ENCODE results near the gene SETBP1.

GRCh38 chr18:45050712-45051601 is 370.3 kb downstream of the SETBP1 start:
- no peak for TF ChIP-seq ZNF749 (CRISPR knock-in tag; IDR thresholded peaks at IDR 0.05; ENCODE audit: borderline replicate concordance)
- no peak for TF ChIP-seq SMC3 (IDR thresholded peaks at IDR 0.05; ENCODE audit: low read length)
- TF ChIP-seq JUNB (CRISPR knock-in tag; IDR thresholded peaks at IDR 0.05; ENCODE audit: borderline replicate concordance): no peak
- no peak for TF ChIP-seq POLR2AphosphoS2 (IDR thresholded peaks at IDR 0.05; ENCODE audit: low read depth, low read length)
- TF ChIP-seq ETV5 (CRISPR knock-in tag; IDR thresholded peaks at IDR 0.05; ENCODE audit: borderline replicate concordance): no peak
